DMS79 (cell line): ENCODE measurements around the gene MCF2L.

Source experiments
- DNase-seq: peaks from one replicate; lab custom pipeline; 2025; lab: John Stamatoyannopoulos, UW

The MCF2L gene

DNA sequence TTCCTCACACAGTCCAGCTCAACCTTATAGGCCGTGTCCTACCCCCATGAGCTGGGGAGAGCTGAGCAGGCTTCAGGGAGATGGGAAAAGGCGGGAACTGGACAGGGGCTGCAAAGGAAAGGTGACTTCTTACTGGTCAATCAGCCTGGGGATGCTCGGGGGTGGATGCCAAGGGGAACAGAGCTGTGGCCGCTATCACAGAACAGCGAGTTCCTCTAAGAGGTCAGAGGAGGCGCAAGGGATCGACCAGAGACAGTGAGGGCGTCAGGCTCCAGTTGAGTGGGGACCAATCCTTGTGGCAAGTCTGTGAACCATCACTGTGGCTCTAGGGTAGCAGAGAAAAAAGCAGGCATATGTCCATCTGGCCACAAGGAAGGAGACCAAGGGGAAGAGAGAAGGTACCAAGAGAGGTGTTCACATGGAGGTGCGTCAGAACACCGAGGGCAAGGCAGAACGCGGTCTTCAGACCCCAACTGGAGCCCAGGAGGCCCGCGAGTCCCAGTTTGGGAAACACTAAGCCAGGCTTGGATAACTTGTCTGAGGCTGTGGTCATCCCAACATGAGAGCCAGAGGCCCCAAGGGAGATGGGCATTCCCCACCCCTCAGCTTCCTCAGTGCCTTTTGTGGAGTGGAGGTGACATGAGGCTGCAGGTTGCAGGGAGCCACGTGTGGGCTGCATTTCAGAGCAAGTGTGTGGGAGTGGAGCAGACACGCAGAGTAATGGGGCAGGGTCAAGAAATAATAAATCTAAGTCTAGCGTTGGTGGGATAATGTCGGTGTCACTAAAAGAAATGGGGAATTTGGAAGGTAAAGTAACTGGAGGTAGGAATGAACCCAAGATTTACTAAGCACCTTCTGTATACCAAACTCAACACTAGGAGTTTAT lies 157.5 kb downstream of the MCF2L start:
- no peak for DNase-seq

- DNase-seq = no peak
These were observed 160.5 kb downstream of the MCF2L start for GRCh38 chr13:113129480-113129879.

GRCh38 chr13:113129921-113130750 lies 161.1 kb downstream of the MCF2L start:
- DNase-seq = no peak

DNA sequence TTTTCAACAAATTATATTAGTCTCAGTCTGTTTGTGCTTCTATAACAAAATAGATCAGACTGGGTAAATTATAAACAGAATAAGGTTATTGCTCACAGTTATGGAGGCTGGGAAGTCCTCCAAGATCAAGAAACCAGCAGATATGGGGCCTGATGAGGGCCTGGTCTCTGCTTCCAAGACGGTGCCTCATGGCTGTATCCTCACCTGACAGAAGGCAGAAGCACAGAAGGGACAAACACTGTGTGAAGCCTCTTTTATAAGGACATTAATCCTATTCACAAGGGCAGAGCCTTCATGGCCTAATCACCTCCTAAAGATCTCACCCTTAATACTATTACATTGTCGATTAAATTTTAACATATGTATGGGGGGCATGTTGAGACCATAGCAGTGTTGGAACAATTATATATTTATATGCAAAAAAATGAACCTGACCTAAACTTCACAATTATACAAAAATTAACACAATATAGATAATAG lies 166.3 kb downstream of the MCF2L start:
- DNase-seq = no peak

- DNase-seq = no peak
These were observed 168.8 kb downstream of the MCF2L start for GRCh38 chr13:113137691-113138298.

- DNase-seq = no peak
These were observed 170.0 kb downstream of the MCF2L start for GRCh38 chr13:113138792-113139551.

- DNase-seq = no peak
These were observed 170.6 kb downstream of the MCF2L start for GRCh38 chr13:113139577-113139976.

- DNase-seq = no peak
These were observed 171.9 kb downstream of the MCF2L start for GRCh38 chr13:113140677-113141600.

DNA sequence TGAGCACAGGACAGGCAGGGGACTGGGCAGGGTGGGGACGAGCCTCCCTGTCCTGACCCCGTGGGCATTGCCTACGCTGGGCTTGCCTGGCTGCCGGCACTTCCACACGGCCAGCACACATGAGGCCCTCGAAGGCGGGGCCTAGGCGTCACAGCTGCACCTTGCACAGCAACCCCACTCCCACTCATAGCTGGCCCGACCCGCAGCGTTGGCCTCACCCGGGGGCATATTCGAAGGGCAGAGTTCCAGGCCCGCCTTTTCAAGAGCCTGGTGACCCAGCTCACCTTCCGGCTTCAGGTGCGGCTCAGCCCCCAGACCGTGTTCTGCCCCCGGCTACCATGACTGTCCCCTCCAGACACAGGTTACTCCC lies 172.6 kb downstream of the MCF2L start:
- DNase-seq = no peak

- no peak for DNase-seq
These were observed 173.9 kb downstream of the MCF2L start for GRCh38 chr13:113142876-113143275.

DNA sequence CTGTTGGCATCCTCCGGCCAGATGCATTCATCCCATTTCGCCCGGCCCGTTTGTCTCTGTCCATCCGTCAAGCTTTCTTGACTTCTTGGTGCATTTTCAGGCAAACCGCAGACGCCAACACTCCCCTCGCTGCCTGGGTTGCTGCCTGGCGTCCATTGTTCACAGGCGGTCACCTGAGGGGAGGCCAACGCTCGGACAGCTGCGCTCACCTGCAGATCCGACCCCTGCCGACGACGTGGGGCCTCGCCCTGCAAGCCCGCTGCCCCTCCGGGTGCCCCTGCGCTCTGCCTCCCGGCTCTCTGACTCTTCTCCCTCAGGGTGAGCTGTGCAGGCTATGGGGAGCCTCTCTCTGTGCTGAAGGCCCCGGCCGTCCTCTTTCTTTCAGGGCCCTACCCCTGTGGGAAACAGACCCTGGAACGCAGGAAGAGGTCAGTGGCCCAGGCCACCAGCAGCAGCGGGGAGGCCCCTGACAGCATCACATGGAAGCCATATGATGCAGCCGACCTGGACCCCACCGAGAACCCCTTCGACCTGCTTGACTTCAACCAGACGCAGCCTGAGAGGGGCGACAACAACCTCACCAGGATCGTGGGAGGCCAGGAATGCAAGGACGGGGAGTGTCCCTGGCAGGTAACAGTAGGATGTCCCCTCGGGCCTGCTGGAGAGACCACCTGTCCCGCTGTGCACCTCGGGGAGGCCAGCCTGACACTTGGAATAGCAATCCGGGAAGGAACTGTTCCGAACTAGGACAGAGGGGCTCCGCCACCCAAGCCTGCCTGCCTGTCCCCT lies 174.6 kb downstream of the MCF2L start:
- no peak for DNase-seq

GRCh38 chr13:113144255-113144629 lies 175.2 kb downstream of the MCF2L start:
- no peak for DNase-seq

- DNase-seq = no peak
These were observed 176.5 kb downstream of the MCF2L start for GRCh38 chr13:113145496-113145895.

GRCh38 chr13:113145911-113146598 lies 177.0 kb downstream of the MCF2L start:
- DNase-seq = no peak

- DNase-seq = no peak
These were observed 177.7 kb downstream of the MCF2L start for GRCh38 chr13:113146750-113147149.

- no peak for DNase-seq
These were observed 178.2 kb downstream of the MCF2L start for GRCh38 chr13:113147206-113147605.

GRCh38 chr13:113148407-113148806 lies 179.4 kb downstream of the MCF2L start:
- no peak for DNase-seq

DNA sequence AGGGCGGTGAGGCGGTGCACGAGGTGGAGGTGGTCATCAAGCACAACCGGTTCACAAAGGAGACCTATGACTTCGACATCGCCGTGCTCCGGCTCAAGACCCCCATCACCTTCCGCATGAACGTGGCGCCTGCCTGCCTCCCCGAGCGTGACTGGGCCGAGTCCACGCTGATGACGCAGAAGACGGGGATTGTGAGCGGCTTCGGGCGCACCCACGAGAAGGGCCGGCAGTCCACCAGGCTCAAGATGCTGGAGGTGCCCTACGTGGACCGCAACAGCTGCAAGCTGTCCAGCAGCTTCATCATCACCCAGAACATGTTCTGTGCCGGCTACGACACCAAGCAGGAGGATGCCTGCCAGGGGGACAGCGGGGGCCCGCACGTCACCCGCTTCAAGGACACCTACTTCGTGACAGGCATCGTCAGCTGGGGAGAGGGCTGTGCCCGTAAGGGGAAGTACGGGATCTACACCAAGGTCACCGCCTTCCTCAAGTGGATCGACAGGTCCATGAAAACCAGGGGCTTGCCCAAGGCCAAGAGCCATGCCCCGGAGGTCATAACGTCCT lies 180.0 kb downstream of the MCF2L start:
- no peak for DNase-seq
